EL (cell line): ENCODE data around the gene ARMH3.
"Not testable (repeated sequence)": the region's sequence is repeated elsewhere in the genome, so short reads cannot be mapped to it uniquely, and the experiment has no call there.

ENCODE experiments used
- DNase-seq: peaks from one replicate; pipeline ENCODE4 v3.0.0-alpha.2; 2016

ARMH3 gene

GRCh38 chr10:102055647-102056419 is at the start of gene ARMH3:
Gene ARMH3, minus strand, starts transcription at chr10:102056173. Its CDS starts 16,059 bp downstream, at chr10:102040114.
- DNase-seq: peak; percentile 98

- peak; percentile 34 for DNase-seq
Observed at GRCh38 chr10:102102421-102102820, 46.4 kb upstream of the ARMH3 start.

DNA sequence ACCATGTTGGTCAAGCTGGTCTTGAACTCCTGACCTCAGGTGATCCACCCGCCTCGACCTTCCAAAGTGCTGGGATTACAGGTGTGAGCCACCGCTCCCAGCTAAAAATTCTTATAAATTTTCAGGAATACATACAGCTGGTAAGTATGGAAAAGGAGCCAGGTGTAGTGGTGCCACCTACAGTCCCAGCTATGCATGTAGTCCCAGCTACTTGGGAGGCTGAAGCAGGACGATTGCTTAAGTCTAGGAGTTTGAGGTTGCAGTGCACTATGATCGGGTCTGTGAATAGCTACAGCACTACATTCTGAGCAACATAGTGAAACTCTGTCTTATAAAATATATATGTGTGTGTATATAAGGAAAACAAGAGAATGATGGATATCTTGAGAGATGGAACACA is 45.2 kb upstream of the ARMH3 start:
- DNase-seq: no peak

DNA sequence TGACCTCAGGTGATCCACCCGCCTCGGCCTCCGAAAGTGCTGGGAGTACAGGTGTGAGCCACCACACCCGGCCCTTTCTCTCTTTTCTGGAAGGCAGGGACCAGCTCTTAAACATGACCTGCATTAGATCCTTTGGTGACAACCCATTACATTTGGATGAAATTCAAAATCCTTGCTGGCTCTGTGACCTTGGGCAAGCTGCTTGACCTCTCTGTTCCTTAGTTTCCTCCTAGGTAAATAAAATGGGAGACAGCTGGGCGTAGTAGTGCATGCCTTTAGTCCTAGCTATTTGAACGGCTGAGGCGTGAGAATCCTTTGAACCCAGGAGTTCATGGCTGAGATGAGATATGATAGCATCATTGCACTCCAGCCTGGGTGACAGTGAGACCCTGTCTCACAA is 40.5 kb upstream of the ARMH3 start:
- DNase-seq: no peak

DNA sequence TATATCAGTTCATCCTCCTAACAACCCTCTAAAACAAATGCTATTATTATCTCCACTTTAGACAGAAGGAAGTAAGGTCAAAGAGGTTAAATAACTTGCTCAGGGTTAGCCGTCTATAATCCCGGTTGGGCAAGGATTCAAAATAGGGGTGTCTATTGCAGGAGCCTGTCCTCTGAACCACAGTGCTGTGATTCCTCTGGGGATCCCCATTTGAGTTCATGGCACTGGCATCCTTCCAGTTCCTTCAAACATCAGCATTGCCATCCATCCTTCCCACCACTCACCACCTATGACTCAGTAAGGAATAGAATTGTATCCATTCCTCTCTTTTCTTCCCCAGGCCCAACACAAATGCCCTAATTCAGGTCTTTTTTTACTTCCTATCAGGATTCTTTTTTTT is 34.8 kb upstream of the ARMH3 start:
- DNase-seq: peak; percentile 48

- no peak for DNase-seq
Observed at GRCh38 chr10:102086196-102086595, 30.2 kb upstream of the ARMH3 start.

- DNase-seq: no peak
Observed at GRCh38 chr10:102085336-102085735, 29.4 kb upstream of the ARMH3 start.

DNA sequence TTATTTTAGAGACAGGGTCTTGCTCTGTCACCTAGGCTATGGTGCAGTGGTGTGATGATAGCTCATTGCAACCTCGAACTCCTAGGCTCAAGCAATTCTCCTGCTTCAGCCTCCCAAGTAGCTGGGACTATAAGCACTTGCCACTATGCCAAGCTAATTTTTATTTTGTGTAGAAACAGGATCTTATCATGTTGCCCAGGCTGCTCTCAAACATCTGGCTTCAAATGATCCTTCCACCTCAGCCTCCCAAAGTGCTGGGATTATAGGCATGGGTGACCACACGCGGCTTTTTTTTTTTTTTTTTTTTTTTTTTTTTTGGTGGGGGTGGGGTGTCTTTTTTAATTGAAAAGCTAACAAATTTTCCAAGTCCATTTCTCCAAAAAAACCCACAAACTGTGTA is 27.6 kb upstream of the ARMH3 start:
- DNase-seq: no peak

DNA sequence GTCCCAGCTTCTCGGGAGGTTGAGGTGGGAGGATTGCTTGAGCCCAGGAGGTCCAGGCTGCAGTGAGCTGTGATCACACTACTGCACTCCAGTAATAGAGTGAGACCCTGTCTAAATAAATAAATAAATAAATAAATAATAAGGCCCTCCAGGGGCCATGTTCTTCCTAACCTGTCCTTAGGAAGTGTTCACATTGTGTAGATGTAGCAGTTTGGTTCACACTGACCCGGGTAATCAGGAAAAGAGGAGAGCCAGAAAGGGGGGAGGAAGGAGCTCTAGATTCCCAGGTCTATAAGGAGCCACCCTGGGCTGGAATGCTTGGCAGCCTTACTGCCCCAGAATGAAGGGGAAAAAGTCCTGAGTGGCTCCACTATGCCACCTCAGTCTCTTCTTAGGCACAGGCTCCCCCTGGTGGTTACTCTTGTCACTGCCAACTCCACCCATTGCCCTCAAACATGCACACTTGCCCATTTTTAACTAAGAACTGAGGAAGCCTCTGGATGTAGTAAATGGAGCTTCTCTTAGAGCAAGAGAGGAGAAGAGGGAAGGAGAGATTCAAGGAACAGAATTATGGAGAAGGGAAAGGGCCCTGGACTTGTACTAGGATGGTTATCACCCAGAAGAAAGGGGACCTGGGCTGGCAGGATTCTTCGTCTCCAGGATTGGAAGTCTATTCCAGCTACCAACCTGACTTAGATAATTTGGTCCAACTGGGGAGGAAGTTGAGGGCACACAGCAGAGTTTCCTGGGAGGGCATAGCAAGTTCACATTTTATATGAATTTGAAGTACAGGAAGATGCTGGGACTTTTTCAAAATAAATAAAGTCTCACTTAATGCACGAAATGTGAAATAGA is 16.9 kb upstream of the ARMH3 start:
- DNase-seq: peak; percentile 82

- no peak for DNase-seq
Observed at GRCh38 chr10:102069071-102069470, 13.1 kb upstream of the ARMH3 start.

- DNase-seq: no peak
Observed at GRCh38 chr10:102068216-102068615, 12.2 kb upstream of the ARMH3 start.

DNA sequence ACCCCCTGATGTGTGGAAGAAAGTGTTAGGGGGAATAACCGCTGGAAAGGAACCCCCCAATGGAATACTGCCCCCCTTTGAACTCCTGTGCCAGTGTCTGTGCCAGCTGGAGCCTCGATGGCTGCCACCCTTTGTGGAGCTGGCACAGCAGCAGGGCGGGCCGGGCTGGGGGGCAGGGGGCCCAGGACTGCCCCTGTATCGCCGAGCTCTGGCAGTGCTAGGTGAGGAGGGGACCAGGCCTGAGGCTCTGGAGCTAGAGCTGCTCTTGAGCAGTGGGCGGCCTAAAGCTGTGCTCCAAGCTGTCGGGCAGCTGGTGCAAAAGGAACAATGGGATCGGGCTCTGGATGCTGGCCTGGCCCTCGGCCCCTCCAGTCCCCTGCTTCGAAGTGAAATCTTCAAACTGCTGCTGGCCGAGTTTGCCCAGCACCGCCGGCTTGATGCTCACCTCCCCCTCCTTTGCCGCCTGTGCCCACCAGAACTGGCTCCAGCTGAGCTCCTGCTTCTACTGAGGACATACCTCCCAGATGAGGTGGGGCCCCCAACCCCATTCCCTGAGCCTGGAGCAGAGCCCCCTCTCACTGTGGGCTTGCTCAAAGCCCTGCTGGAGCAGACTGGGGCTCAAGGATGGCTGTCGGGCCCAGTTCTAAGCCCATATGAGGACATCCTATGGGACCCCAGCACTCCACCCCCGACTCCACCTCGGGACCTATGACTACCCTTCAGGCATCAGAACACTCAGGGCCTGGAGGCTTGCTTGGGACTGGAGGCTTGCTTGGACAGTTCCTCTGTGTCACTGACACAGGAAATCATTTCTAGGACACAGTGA is 11.3 kb upstream of the ARMH3 start:
- DNase-seq: no peak

GRCh38 chr10:102066399-102067088 is 10.6 kb upstream of the ARMH3 start:
- peak; percentile 14 for DNase-seq

DNA sequence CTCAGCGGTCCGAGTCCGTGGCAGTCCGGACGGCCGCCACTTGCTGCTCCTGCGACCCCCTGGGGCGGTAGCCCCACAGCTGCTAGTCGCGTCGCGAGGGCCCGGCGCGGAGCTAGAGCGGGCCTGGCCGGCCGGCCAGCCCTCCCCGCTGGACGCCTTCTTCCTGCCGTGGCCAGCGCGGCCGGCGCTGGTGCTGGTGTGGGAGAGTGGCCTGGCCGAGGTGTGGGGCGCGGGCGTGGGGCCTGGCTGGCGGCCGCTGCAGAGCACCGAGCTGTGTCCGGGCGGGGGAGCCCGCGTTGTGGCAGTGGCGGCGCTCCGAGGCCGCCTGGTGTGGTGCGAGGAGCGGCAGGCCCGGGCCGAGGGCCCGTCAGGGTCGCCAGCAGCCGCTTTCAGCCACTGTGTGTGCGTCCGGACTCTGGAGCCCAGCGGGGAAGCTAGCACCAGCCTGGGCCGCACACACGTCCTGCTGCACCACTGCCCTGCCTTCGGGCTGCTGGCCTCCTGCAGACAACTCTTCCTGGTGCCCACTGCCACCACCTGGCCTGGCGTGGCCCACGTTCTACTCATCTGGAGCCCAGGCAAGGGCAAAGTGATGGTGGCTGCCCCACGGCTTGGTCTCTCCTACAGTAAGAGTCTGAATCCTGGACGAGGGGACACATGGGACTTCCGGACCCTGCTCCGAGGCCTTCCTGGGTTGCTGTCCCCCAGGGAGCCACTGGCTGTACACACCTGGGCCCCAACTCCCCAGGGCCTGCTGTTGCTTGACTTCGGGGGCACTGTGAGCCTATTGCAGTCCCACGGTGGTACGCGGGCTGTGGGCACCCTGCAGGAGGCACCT is 9.8 kb upstream of the ARMH3 start:
- DNase-seq: peak; percentile 30

- peak; percentile 91 for DNase-seq
Observed at GRCh38 chr10:102064868-102065560, 9.0 kb upstream of the ARMH3 start, which contains the start of gene HPS6. Gene HPS6, plus strand, starts transcription at chr10:102065349. Its CDS starts 126 bp downstream, at chr10:102065475.

- DNase-seq: no peak
Observed at GRCh38 chr10:102064503-102064867, 8.5 kb upstream of the ARMH3 start.

GRCh38 chr10:102059987-102060386 is 4.0 kb upstream of the ARMH3 start:
- DNase-seq: no peak

DNA sequence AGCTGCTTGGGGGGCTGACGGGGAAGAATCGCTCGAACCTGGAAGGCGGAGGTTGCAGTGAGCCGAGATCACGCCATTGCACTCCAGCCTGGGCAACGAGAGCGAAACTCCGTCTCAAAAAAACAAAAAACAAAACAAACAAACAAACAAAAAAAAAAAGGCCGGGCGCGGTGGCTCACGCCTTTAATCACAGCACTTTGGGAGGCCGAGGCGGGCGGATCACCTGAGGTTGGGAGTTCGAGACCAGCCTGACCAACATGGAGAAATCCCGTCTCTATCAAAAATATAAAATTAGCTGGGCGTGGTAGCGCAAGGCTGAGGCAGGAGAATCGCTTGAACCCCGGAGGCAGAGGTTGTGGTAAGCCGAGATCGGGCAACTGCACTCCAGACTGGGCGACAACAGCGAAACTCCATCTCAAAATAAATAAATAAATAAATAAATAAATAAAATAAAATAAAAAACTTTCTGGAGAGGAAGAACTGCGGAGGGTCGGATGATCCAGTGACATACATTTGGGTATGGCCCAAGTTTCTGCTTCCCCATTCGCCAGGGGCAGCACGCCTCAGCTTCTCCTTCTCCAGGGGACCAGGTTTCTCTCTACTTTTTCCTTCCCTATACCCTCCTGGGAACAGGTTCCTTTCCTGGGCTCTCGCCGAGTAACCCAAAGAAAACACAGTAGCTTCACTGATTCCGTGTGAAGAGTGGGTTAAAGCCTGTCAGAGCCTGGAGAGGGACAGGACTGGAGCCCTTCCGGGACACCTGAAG is 909 bp downstream of the ARMH3 start:
- DNase-seq: not testable (repeated sequence)

- DNase-seq: no peak
Observed at GRCh38 chr10:102046095-102046494, 9.9 kb downstream of the ARMH3 start.

DNA sequence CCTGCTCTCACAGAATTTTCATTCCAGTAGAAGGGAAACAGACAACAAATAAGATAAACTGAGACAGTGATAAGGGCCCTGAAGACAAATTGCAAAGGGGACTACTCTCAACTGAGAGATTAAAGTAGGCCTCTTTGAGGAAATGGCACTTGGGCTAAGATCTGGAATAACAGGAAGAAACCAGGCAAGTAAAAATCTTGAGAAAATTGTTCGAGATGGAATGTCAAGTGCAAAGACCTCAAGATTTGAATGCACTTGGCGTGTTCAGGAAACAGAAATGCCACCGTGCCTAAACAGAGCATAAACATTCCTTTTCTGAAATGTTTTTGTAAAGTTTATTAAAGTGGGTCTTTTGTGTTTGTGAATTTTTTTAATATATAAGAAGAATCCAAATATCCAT is 10.7 kb downstream of the ARMH3 start:
- DNase-seq: no peak
